Caco-2 (cell line): ENCODE data around the gene SLC5A6. TPM values are rescaled to one million over a fixed set of nuclear protein-coding genes. Genes with fewer than 3 reads are reported as not detected.

Experiments
- BruUV-seq: library from RNA; stranded (reverse); fragments of 400-500 nt; replicated peaks from 2 replicates; lab custom pipeline; 2021; lab: Mats Ljungman, UMichigan
- CTCF ChIA-PET: fragments of 300-600 bp; sonication (Branson Sonifier 250); formaldehyde crosslinking; loops from one replicate; lab custom pipeline; 2022; ENCODE audit warnings: antibody characterized with exemption; lab: Charles Lee
- POLR2A ChIA-PET: fragments of 300-600 bp; sonication (Branson Sonifier 250); formaldehyde crosslinking; loops from one replicate; lab custom pipeline; 2022; ENCODE audit warnings: antibody characterized with exemption; lab: Charles Lee
- DNase-seq, 2 experiments: peaks; one replicate each; pipeline versions ENCODE4 v3.0.0 to v3.0.0-alpha.2; 2020 to 2022
- H3K27me3 ChIP-seq: replicated peaks from 2 replicates; pipeline ENCODE4 v1.6.0; 2011; ENCODE audit warnings: low read length; ENCODE audit not compliant: control insufficient read depth, insufficient read depth
- H3K36me3 ChIP-seq: 2 replicates; pipeline ENCODE4 v1.5.1; 2011; ENCODE audit warnings: low read length; ENCODE audit not compliant: control insufficient read depth, insufficient read depth
- H3K4me1 ChIP-seq: fragments of 250-450 bp; sonication (Bioruptor Pico); 2 replicates; pipeline ENCODE4 v1.5.1; 2020; ENCODE audit warnings: mild to moderate bottlenecking
- H3K4me3 ChIP-seq: 2 replicates; pipeline ENCODE4 v1.5.1; 2011; ENCODE audit warnings: low read depth, mild to moderate bottlenecking, control low read depth, low read length
- H3K9me3 ChIP-seq: fragments of 250-450 bp; sonication (Bioruptor Pico); 2 replicates; pipeline ENCODE4 v1.5.1; 2020; ENCODE audit warnings: mild to moderate bottlenecking, moderate library complexity
- H3K27ac Mint-ChIP-seq: one replicate; pipeline ENCODE4 v1.8.0; 2022; ENCODE audit warnings: mixed read lengths; ENCODE audit not compliant: unreplicated experiment
- H3K27me3 Mint-ChIP-seq: one replicate; pipeline ENCODE4 v1.8.0; 2022; ENCODE audit warnings: mixed read lengths; ENCODE audit not compliant: insufficient read depth, unreplicated experiment
- H3K36me3 Mint-ChIP-seq: one replicate; pipeline ENCODE4 v1.8.0; 2022; ENCODE audit warnings: mild to moderate bottlenecking, mixed read lengths; ENCODE audit not compliant: insufficient read depth, unreplicated experiment
- H3K4me1 Mint-ChIP-seq: one replicate; pipeline ENCODE4 v1.8.0; 2022; ENCODE audit warnings: low read depth, mixed read lengths; ENCODE audit not compliant: unreplicated experiment
- H3K4me3 Mint-ChIP-seq: one replicate; pipeline ENCODE4 v1.8.0; 2022; ENCODE audit warnings: mild to moderate bottlenecking, moderate library complexity, mixed read lengths; ENCODE audit not compliant: unreplicated experiment
- H3K9me3 Mint-ChIP-seq: one replicate; pipeline ENCODE4 v1.8.0; 2022; ENCODE audit warnings: mixed read lengths; ENCODE audit not compliant: unreplicated experiment
- CTCF ChIP-seq, 2 experiments: fragments of 200-600 bp in 1 of 2; IDR thresholded peaks; 1 replicate in 1 of 2; 2 replicates in 1 of 2; pipeline versions ENCODE4 v1.5.1 to v1.8.0; 2011 to 2022; ENCODE audit warnings: antibody characterized with exemption in 1 of 2, control low read depth in 1 of 2, inconsistent platforms in 1 of 2, low read depth in 1 of 2, low read length in 1 of 2, mild to moderate bottlenecking in 1 of 2, moderate library complexity in 1 of 2; ENCODE audit not compliant: insufficient read depth in 1 of 2, severe bottlenecking in 1 of 2, unreplicated experiment in 1 of 2
- intact Hi-C: fragments of 100-400 bp; cut with micrococcal nuclease; formaldehyde crosslinking; loops from one replicate; pipeline ENCODE4 v1.10.0; 2022; ENCODE audit not compliant: unreplicated experiment
- total RNA-seq: library from RNA; stranded (reverse); gene quantifications from 2 replicates; pipeline ENCODE4 v1.2.3, GENCODE V29; 2022

Gene SLC5A6
- total RNA-seq, 1 experiment from 2014 or later, result 98.2 TPM

GRCh38 chr2:27227501-27227900, 15.4 kb upstream of the SLC5A6 start:
- TF ChIP-seq CTCF (IDR thresholded peaks at IDR 0.05; ENCODE audit: insufficient read depth in 1 of 2, low read depth in 1 of 2, low read length in 1 of 2, severe bottlenecking in 1 of 2, unreplicated experiment in 1 of 2), result no peak
- Mint-ChIP-seq H3K27me3 (no peaks in the 10 kb centered on the region), H3K27ac (no peak overlapping the region), H3K9me3 (no peaks in the 10 kb centered on the region), H3K36me3 (peaks cover 90% of the 10 kb centered on the region), H3K4me3 (no peak overlapping the region), H3K4me1 (no peaks in the 10 kb centered on the region)
- Histone ChIP-seq H3K9me3 (no peaks in the 10 kb centered on the region), H3K4me1 (no peaks in the 10 kb centered on the region), H3K36me3 (peaks cover 7% of the 10 kb centered on the region; the same call in 1 of the 2 replicates), H3K27me3 (no peaks in the 10 kb centered on the region), H3K4me3 (no peak overlapping the region)
- ChIA-PET CTCF (no interaction called here), POLR2A (no interaction called here)
- BruUV-seq, result no TSS peak
- intact Hi-C loops, result no loop called here
- no peak for DNase-seq

DNA sequence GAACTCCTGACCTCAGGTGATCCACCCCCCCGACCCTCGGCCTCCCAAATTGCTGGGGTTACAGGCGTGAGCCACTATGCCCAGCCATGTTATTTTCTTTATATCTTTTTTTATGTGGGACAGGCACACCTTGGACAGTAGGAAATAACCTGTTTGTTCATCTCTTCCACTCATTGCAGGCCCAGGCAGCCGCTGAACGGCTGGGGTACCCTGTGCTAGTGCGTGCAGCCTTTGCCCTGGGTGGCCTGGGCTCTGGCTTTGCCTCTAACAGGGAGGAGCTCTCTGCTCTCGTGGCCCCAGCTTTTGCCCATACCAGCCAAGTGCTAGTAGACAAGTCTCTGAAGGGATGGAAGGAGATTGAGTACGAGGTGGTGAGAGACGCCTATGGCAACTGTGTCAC, 13.5 kb upstream of the SLC5A6 start:
- POLR2A ChIA-PET, result no interaction called here
- no peaks in the 10 kb centered on the region for H3K27me3 Mint-ChIP-seq
- H3K9me3 Mint-ChIP-seq, result no peaks in the 10 kb centered on the region
- intact Hi-C loops, result no loop called here
- H3K4me3 Mint-ChIP-seq, result no peak overlapping the region
- TF ChIP-seq CTCF (IDR thresholded peaks at IDR 0.05; ENCODE audit: insufficient read depth in 1 of 2, low read depth in 1 of 2, low read length in 1 of 2, severe bottlenecking in 1 of 2, unreplicated experiment in 1 of 2), result no peak
- CTCF ChIA-PET, result no interaction called here
- peaks cover 84% of the 10 kb centered on the region for H3K36me3 Mint-ChIP-seq
- no peaks in the 10 kb centered on the region for H3K4me1 ChIP-seq
- DNase-seq, result no peak
- H3K4me3 ChIP-seq, result no peak overlapping the region
- BruUV-seq, result no TSS peak
- H3K27me3 ChIP-seq, result no peaks in the 10 kb centered on the region
- peaks cover 4% of the 10 kb centered on the region for H3K36me3 ChIP-seq
- H3K4me1 Mint-ChIP-seq, result no peaks in the 10 kb centered on the region
- H3K27ac Mint-ChIP-seq, result no peak overlapping the region
- no peaks in the 10 kb centered on the region for H3K9me3 ChIP-seq

DNA sequence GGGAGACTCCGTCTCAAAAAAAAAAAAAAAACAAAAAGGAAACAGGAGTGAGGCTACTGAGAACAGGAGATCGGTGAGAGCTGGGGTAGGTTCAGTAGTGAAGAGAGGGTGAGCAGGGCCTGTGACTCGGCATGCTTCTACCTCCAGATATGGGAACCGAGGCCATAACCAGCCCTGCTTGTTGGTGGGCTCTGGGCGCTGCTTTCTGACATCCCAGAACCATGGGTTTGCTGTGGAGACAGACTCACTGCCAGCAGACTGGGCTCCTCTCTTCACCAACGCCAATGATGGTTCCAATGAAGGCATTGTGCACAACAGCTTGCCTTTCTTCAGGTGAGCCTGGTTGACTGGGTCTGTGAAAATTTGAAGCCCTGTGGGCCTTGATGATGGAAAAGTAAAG, 11.3 kb upstream of the SLC5A6 start:
- Histone ChIP-seq H3K9me3 (no peaks in the 10 kb centered on the region), H3K4me3 (no peak overlapping the region), H3K27me3 (no peaks in the 10 kb centered on the region), H3K36me3 (peaks cover 4% of the 10 kb centered on the region), H3K4me1 (peaks cover 5% of the 10 kb centered on the region)
- intact Hi-C loops, result no loop called here
- H3K9me3 Mint-ChIP-seq, result no peaks in the 10 kb centered on the region
- no peak overlapping the region for H3K27ac Mint-ChIP-seq
- no TSS peak for BruUV-seq
- CTCF ChIA-PET, result interaction anchor here (0.8 kb wide), 1 partner anchor 146 kb away, joined by 3 read pairs; no protein-coding TSS in a partner anchor
- no peak overlapping the region for H3K4me3 Mint-ChIP-seq
- DNase-seq, result no peak
- peaks cover under 1% of the 10 kb centered on the region for H3K4me1 Mint-ChIP-seq
- peaks cover 85% of the 10 kb centered on the region for H3K36me3 Mint-ChIP-seq
- H3K27me3 Mint-ChIP-seq, result no peaks in the 10 kb centered on the region
- TF ChIP-seq CTCF (IDR thresholded peaks at IDR 0.05; ENCODE audit: insufficient read depth in 1 of 2, low read depth in 1 of 2, low read length in 1 of 2, severe bottlenecking in 1 of 2, unreplicated experiment in 1 of 2), result no peak
- POLR2A ChIA-PET, result no interaction called here
